OCI-LY7 (cell line): Measurements from ENCODE around the gene TEKT5. TPM values are rescaled to one million over a fixed set of nuclear protein-coding genes. Genes with fewer than 3 reads are reported as not detected.

ENCODE experiments used
- BruUV-seq: library from RNA; stranded (reverse); fragments of 400-500 nt; replicated peaks from 2 replicates; lab custom pipeline; 2021; lab: Mats Ljungman, UMichigan
- CTCF ChIA-PET: fragments of 300-600 bp; sonication (Branson Sonifier 250); formaldehyde crosslinking; loops from one replicate; lab custom pipeline; 2022; ENCODE audit warnings: antibody characterized with exemption; ENCODE audit not compliant: unreplicated experiment; lab: Charles Lee
- POLR2A ChIA-PET: fragments of 300-600 bp; sonication (Branson Sonifier 250); formaldehyde crosslinking; loops from one replicate; lab custom pipeline; 2022; ENCODE audit warnings: antibody characterized with exemption; lab: Charles Lee
- DNase-seq: peaks from one replicate; pipeline ENCODE4 v3.0.0-alpha.2; 2015; ENCODE audit warnings: low spot score
- H2AFZ ChIP-seq: fragments of 200-600 bp; sonication (generic), shearing (Covaris generic); 2 replicates; pipeline ENCODE4 v1.6.1; 2014; ENCODE audit warnings: mild to moderate bottlenecking, antibody characterized with exemption, low read length, moderate library complexity
- H3K27ac ChIP-seq: fragments of 200-600 bp; sonication (generic); 2 replicates; pipeline ENCODE4 v1.5.1; 2014; ENCODE audit warnings: mixed run types, low read depth, mild to moderate bottlenecking, moderate library complexity, low read length, inconsistent platforms; ENCODE audit not compliant: poor library complexity, severe bottlenecking
- H3K36me3 ChIP-seq: fragments of 200-600 bp; sonication (generic); 2 replicates; pipeline ENCODE4 v1.6.1; 2014; ENCODE audit warnings: mild to moderate bottlenecking, antibody characterized with exemption, low read length, moderate library complexity, mixed read lengths; ENCODE audit not compliant: insufficient read depth
- H3K4me1 ChIP-seq: fragments of 200-600 bp; sonication (generic); 2 replicates; pipeline ENCODE4 v1.5.1; 2014; ENCODE audit warnings: mild to moderate bottlenecking, low read length; ENCODE audit not compliant: insufficient read depth, poor library complexity, severe bottlenecking
- H3K4me2 ChIP-seq: fragments of 200-600 bp; sonication (generic); 2 replicates; pipeline ENCODE4 v1.6.1; 2014; ENCODE audit warnings: mild to moderate bottlenecking, low read length
- H3K4me3 ChIP-seq: fragments of 200-600 bp; sonication (generic); 2 replicates; pipeline ENCODE4 v1.5.1; 2014; ENCODE audit warnings: mild to moderate bottlenecking, low read depth, low read length; ENCODE audit not compliant: poor library complexity, severe bottlenecking
- H3K79me2 ChIP-seq: fragments of 200-600 bp; sonication (generic); 2 replicates; pipeline ENCODE4 v1.6.1; 2016; ENCODE audit warnings: low read depth, mild to moderate bottlenecking, low read length, moderate library complexity, mixed read lengths; ENCODE audit not compliant: insufficient read depth
- H3K9me2 ChIP-seq: fragments of 200-600 bp; sonication (generic); 2 replicates; pipeline ENCODE4 v1.6.1; 2016; ENCODE audit warnings: mild to moderate bottlenecking, low read length, mixed read lengths; ENCODE audit not compliant: insufficient read depth
- H3K9me3 ChIP-seq: fragments of 200-600 bp; sonication (generic); 2 replicates; pipeline ENCODE4 v1.6.1; 2014; ENCODE audit warnings: mild to moderate bottlenecking, mixed run types, low read length, mixed read lengths
- H4K20me1 ChIP-seq: fragments of 200-600 bp; sonication (generic); 2 replicates; pipeline ENCODE4 v1.6.1; 2014; ENCODE audit warnings: mild to moderate bottlenecking, antibody characterized with exemption, low read length, moderate library complexity, mixed read lengths; ENCODE audit not compliant: insufficient read depth
- CTCF ChIP-seq: fragments of 200-600 bp; sonication (generic); conservative IDR thresholded peaks from 2 replicates; pipeline ENCODE4 v1.5.1; 2014; ENCODE audit warnings: mild to moderate bottlenecking, antibody characterized with exemption, low read length, moderate library complexity, mixed read lengths
- EZH2phosphoT487 ChIP-seq: fragments of 200-600 bp; sonication (generic); IDR thresholded peaks from 2 replicates; pipeline ENCODE4 v1.6.1; 2018; ENCODE audit warnings: low read depth, borderline replicate concordance, mild to moderate bottlenecking, mixed run types, antibody characterized with exemption, low read length, moderate library complexity, mixed read lengths
- intact Hi-C: fragments of 100-400 bp; cut with micrococcal nuclease; formaldehyde crosslinking; loops from one replicate; pipeline ENCODE4 v1.10.0; 2022; ENCODE audit not compliant: unreplicated experiment
- total RNA-seq, 2 experiments: library from RNA; depleted of rRNA in 1 of 2; stranded (reverse); fragments of >200 nt in 1 of 2; shearing (Covaris generic) in 1 of 2; gene quantifications; 2 replicates each; pipeline ENCODE4 v1.2.3, GENCODE V29; 2014 to 2022

TEKT5 gene
- total RNA-seq, 2 experiments from 2014 or later: 0.32 to 0.74 TPM

GRCh38 chr16:10693889-10694288, 841 bp downstream of the TEKT5 start:
- BruUV-seq: no TSS peak
- ChIA-PET CTCF (no interaction called here), POLR2A (no interaction called here)
- no peaks in the 10 kb centered on the region for H3K9me3 ChIP-seq
- no peak overlapping the region for H3K4me3 ChIP-seq
- no peak overlapping the region for H3K27ac ChIP-seq
- DNase-seq: no peak
- H3K79me2 ChIP-seq: no peaks in the 10 kb centered on the region
- TF ChIP-seq CTCF (no peak), EZH2phosphoT487 (no peak)
- H3K9me2 ChIP-seq: no peaks in the 10 kb centered on the region
- no peak overlapping the region for H2AFZ ChIP-seq
- H3K4me1 ChIP-seq: no peaks in the 10 kb centered on the region
- H4K20me1 ChIP-seq: no peaks in the 10 kb centered on the region
- intact Hi-C loops: no loop called here
- H3K36me3 ChIP-seq: no peaks in the 10 kb centered on the region
- H3K4me2 ChIP-seq: no peak overlapping the region

- BruUV-seq: no TSS peak
- DNase-seq: no peak
- Histone ChIP-seq H3K79me2 (no peaks in the 10 kb centered on the region), H3K4me3 (no peak overlapping the region), H3K4me1 (no peaks in the 10 kb centered on the region), H4K20me1 (no peaks in the 10 kb centered on the region), H3K4me2 (no peak overlapping the region), H3K27ac (no peak overlapping the region), H3K36me3 (no peaks in the 10 kb centered on the region), H3K9me2 (no peaks in the 10 kb centered on the region), H3K9me3 (no peaks in the 10 kb centered on the region), H2AFZ (no peak overlapping the region)
- ChIA-PET POLR2A (no interaction called here), CTCF (interaction anchor here (0.6 kb wide), 1 partner anchor 891 kb away, joined by 4 read pairs; no protein-coding TSS in a partner anchor)
- intact Hi-C loops: no loop called here
- TF ChIP-seq EZH2phosphoT487: no peak
- TF ChIP-seq CTCF: no peak
These were observed 2.3 kb downstream of the TEKT5 start for GRCh38 chr16:10692470-10692869.

- no peaks in the 10 kb centered on the region for H3K9me2 ChIP-seq
- H3K4me3 ChIP-seq: no peak overlapping the region
- ChIA-PET POLR2A (interaction anchor here (0.5 to 0.7 kb wide), 6 partner anchors 25 to 1389 kb away, joined by 3 to 6 read pairs (median 4); no protein-coding TSS in a partner anchor), CTCF (no interaction called here)
- H3K4me1 ChIP-seq: no peaks in the 10 kb centered on the region
- intact Hi-C loops: no loop called here
- no peaks in the 10 kb centered on the region for H4K20me1 ChIP-seq
- H3K79me2 ChIP-seq: no peaks in the 10 kb centered on the region
- no peak for DNase-seq
- no peak overlapping the region for H2AFZ ChIP-seq
- H3K4me2 ChIP-seq: no peak overlapping the region
- H3K9me3 ChIP-seq: no peaks in the 10 kb centered on the region
- BruUV-seq: no TSS peak
- H3K27ac ChIP-seq: no peak overlapping the region
- H3K36me3 ChIP-seq: no peaks in the 10 kb centered on the region
- TF ChIP-seq CTCF: no peak
- TF ChIP-seq EZH2phosphoT487: no peak
These were observed 6.0 kb downstream of the TEKT5 start for GRCh38 chr16:10688726-10689125.
